ENCODE results near the gene PHF21B. TPM values are rescaled to one million over a fixed set of nuclear protein-coding genes. Genes with fewer than 3 reads are reported as not detected.

The PHF21B gene
- polyA plus RNA-seq, 4 donors: 0.09 to 0.16 TPM; not detected in 2

DNA sequence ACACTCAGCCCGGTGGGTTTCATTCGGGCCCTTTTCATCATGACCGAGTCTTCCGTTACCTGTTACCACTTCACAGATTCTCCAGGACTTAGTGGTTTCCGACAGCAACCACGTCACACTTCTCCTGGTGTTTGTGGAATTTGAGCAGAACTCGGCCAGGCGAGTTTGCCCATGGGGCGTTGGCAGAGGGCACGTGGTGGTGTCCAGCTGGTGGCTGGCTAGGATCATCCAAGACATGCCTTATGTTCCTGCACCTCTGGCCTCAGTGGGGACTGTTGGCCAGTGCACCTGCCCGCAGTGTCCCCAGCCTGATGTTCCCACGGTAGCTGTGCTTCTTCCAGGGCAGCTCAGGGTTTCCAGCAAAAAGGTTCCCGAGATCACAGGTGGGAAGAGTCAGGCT, 170.1 kb downstream of the PHF21B start:
- WGBS, 3 donors: 82 to 89% (median 89%) methylated on average over 13 of the region's 13 CpGs

DNA sequence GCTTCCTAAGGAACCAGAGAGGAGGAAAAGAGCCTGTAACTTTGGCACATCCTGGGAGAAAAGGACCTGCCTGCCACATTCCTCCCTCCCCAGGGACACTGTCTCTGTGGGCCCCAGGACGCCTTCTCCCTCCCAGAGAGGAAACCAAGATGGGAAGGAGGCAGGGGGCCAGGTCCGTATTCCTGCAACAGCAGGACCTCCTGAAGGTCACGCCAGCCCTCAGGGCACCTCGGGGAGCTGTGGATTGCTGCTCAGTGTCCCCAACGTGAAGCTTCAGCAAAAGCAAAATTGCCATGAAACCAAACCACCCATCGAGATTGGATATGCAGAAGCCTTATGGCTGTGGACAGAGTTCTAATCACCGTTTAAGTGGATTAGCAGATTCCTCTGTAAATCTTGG, 170.7 kb downstream of the PHF21B start:
- H3K27ac ChIP-seq (ENCODE audit: low read depth in 1 of 3, low read length in 2 of 3): no peak overlapping the region
- H3K9me3 ChIP-seq (ENCODE audit: control insufficient read depth in 2 of 2, insufficient read depth in 1 of 2, low read depth in 1 of 2, low read length in 1 of 2): peaks cover 0 to 3% of the 10 kb centered on the region in 2 donors
- no peak overlapping the region for H3K4me3 ChIP-seq (ENCODE audit: low read depth in 1 of 3, low read length in 3 of 3)
- no peaks in the 10 kb centered on the region for H3K27me3 ChIP-seq (ENCODE audit: control insufficient read depth in 3 of 3, insufficient read depth in 3 of 3, low read length in 3 of 3)
- no peaks in the 10 kb centered on the region for H3K4me1 ChIP-seq (ENCODE audit: control insufficient read depth in 3 of 3, insufficient read depth in 2 of 3, low read depth in 1 of 3, low read length in 2 of 3)
- FAIRE-seq (no peak), DNase-seq (no peak)
- 76 to 86% (median 83%) methylated on average over 6 to 7 of the region's 7 CpGs for WGBS, 3 donors
- H3K36me3 ChIP-seq (ENCODE audit: control insufficient read depth in 3 of 3, insufficient read depth in 2 of 3, low read depth in 1 of 3, low read length in 3 of 3): peaks cover 0 to 19% (median 0%) of the 10 kb centered on the region in 3 donors

More for the DNA sequence above, 170.1 kb downstream of the PHF21B start:
- Histone ChIP-seq H3K9me3 (ENCODE audit: control insufficient read depth in 2 of 2, insufficient read depth in 1 of 2, low read depth in 1 of 2, low read length in 1 of 2) (peaks cover 0 to 9% of the 10 kb centered on the region in 2 donors), H3K4me3 (ENCODE audit: low read depth in 1 of 3, low read length in 3 of 3) (no peak overlapping the region), H3K27ac (ENCODE audit: low read depth in 1 of 3, low read length in 2 of 3) (no peak overlapping the region), H3K27me3 (ENCODE audit: control insufficient read depth in 3 of 3, insufficient read depth in 3 of 3, low read length in 3 of 3) (no peaks in the 10 kb centered on the region), H3K4me1 (ENCODE audit: control insufficient read depth in 3 of 3, insufficient read depth in 2 of 3, low read depth in 1 of 3, low read length in 2 of 3) (no peaks in the 10 kb centered on the region), H3K36me3 (ENCODE audit: control insufficient read depth in 3 of 3, insufficient read depth in 2 of 3, low read depth in 1 of 3, low read length in 3 of 3) (peaks cover 0 to 19% (median 0%) of the 10 kb centered on the region in 3 donors)
- DNase-seq (no peak), FAIRE-seq (no peak)

DNA sequence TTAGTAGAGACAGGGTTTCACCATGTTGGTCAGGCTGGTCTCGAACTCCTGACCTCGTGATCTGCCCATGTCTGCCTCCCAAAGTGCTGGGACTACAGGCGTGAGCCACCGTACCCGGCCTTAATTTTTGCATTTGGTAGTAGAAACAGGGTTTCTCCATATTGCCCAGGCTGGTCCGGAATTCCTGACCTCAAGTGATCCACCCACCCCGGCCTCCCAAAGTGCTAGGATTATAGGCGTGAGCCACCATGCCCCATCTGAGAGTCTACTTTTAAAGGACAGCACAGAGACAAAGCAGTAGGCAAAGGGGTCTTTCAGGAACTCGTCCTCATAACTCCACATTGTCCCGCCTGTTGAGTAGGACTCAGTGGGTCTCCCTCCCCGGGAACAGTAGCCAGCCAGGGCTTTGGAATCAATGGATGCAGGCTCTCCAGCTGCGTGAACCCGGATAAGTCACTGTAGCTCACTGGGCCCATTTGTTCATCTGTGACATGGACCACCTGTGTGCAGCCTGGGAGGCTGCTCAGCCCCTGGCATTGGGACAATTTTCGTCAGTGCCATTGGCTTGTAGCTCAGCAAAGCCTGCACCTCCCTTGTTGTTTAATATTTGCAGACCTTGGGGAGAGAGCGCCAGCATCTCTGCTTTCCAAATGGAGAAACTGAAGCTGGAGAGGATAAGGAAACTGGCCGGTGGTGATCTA, 171.3 kb downstream of the PHF21B start:
- no peak for DNase-seq
- no peaks in the 10 kb centered on the region for H3K9me3 ChIP-seq (ENCODE audit: control insufficient read depth in 2 of 2, insufficient read depth in 1 of 2, low read depth in 1 of 2, low read length in 1 of 2)
- WGBS, 3 donors: 79 to 88% (median 84%) methylated on average over 16 of the region's 16 CpGs
- H3K27me3 ChIP-seq (ENCODE audit: control insufficient read depth in 3 of 3, insufficient read depth in 3 of 3, low read length in 3 of 3): no peaks in the 10 kb centered on the region
- H3K4me3 ChIP-seq (ENCODE audit: low read depth in 1 of 3, low read length in 3 of 3): no peak overlapping the region
- H3K4me1 ChIP-seq (ENCODE audit: control insufficient read depth in 3 of 3, insufficient read depth in 2 of 3, low read depth in 1 of 3, low read length in 2 of 3): no peaks in the 10 kb centered on the region
- H3K27ac ChIP-seq (ENCODE audit: low read depth in 1 of 3, low read length in 2 of 3): no peak overlapping the region
- no peak for FAIRE-seq
- H3K36me3 ChIP-seq (ENCODE audit: control insufficient read depth in 3 of 3, insufficient read depth in 2 of 3, low read depth in 1 of 3, low read length in 3 of 3): peaks cover 0 to 19% (median 0%) of the 10 kb centered on the region in 3 donors

DNA sequence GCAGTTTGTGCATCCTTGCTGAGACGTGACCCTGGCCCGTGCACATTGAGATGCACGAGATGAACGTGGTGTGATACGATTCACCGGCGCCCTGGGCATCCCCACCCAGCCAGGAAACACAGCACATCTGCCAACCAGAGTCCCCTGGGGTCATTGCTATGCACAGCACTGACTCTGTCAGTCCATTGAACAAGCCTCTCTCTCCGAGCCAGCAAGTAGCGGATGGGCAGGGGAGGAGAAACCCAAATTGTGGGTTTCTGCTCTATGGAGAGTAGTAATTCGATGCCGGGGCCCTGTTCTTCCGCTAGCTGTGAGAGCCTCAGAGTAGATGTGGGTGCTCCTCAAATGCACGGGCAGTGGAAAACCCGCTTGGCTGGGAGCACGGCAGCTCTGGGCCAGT, 172.3 kb downstream of the PHF21B start:
- no peak overlapping the region for H3K4me3 ChIP-seq (ENCODE audit: low read depth in 1 of 3, low read length in 3 of 3)
- no peak for FAIRE-seq
- peaks cover 0 to 2% of the 10 kb centered on the region in 2 donors for H3K9me3 ChIP-seq (ENCODE audit: control insufficient read depth in 2 of 2, insufficient read depth in 1 of 2, low read depth in 1 of 2, low read length in 1 of 2)
- H3K27me3 ChIP-seq (ENCODE audit: control insufficient read depth in 3 of 3, insufficient read depth in 3 of 3, low read length in 3 of 3): no peaks in the 10 kb centered on the region
- H3K36me3 ChIP-seq (ENCODE audit: control insufficient read depth in 3 of 3, insufficient read depth in 2 of 3, low read depth in 1 of 3, low read length in 3 of 3): peaks cover 0 to 19% (median 0%) of the 10 kb centered on the region in 3 donors
- no peak for DNase-seq
- no peaks in the 10 kb centered on the region for H3K4me1 ChIP-seq (ENCODE audit: control insufficient read depth in 3 of 3, insufficient read depth in 2 of 3, low read depth in 1 of 3, low read length in 2 of 3)
- 76 to 91% (median 91%) methylated on average over 15 of the region's 15 CpGs for WGBS, 3 donors
- no peak overlapping the region for H3K27ac ChIP-seq (ENCODE audit: low read depth in 1 of 3, low read length in 2 of 3)

DNA sequence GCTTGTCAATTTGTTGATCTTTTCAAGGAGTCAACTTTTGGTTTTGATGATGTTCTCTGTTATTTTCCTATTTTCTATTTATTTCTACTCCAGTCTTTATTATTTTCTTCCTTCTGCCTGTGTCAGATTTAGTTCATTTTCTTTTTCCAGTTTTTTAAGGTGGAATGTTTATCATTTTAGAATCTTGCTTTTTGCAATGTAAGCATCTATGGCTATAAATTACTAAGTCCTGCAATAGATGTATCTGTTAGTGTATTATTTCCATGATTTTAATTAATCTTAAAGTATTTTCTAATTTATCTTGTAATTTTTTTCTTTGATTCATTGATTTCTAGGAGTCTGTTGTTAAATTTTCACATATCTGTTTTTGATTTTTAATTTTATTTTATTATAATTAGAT, 175.7 kb downstream of the PHF21B start:
- peaks cover 0 to 8% of the 10 kb centered on the region in 2 donors for H3K9me3 ChIP-seq (ENCODE audit: control insufficient read depth in 2 of 2, insufficient read depth in 1 of 2, low read depth in 1 of 2, low read length in 1 of 2)
- H3K27me3 ChIP-seq (ENCODE audit: control insufficient read depth in 3 of 3, insufficient read depth in 3 of 3, low read length in 3 of 3): no peaks in the 10 kb centered on the region
- no peak for DNase-seq
- peaks cover 0 to 8% (median 0%) of the 10 kb centered on the region in 3 donors for H3K36me3 ChIP-seq (ENCODE audit: control insufficient read depth in 3 of 3, insufficient read depth in 2 of 3, low read depth in 1 of 3, low read length in 3 of 3)
- FAIRE-seq: no peak
- H3K27ac ChIP-seq (ENCODE audit: low read depth in 1 of 3, low read length in 2 of 3): no peak overlapping the region
- no peak overlapping the region for H3K4me3 ChIP-seq (ENCODE audit: low read depth in 1 of 3, low read length in 3 of 3)
- H3K4me1 ChIP-seq (ENCODE audit: control insufficient read depth in 3 of 3, insufficient read depth in 2 of 3, low read depth in 1 of 3, low read length in 2 of 3): no peaks in the 10 kb centered on the region

DNA sequence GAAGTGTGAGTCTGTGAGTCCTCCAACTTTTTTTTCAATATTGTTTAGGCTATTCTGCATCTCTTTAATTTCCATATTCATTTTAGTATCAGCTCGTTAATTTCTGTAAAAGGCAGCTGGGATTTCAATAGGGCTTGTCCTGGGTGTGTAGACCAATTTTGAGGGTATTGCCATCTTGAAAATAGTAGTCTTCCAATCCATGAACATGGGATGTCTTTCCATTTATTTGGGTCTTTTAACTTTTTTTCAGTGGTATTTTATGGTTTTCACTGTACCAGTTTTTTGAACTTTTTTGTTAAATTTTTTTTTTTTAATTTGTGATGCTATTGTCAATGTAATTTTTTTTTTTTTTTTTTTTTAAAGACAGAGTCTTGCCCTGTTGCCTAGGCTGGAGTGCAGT, 177.9 kb downstream of the PHF21B start:
- H3K36me3 ChIP-seq (ENCODE audit: control insufficient read depth in 3 of 3, insufficient read depth in 2 of 3, low read depth in 1 of 3, low read length in 3 of 3): no peaks in the 10 kb centered on the region
- H3K9me3 ChIP-seq (ENCODE audit: control insufficient read depth in 2 of 2, insufficient read depth in 1 of 2, low read depth in 1 of 2, low read length in 1 of 2): peaks cover 0 to 8% of the 10 kb centered on the region in 2 donors
- H3K27ac ChIP-seq (ENCODE audit: low read depth in 1 of 3, low read length in 2 of 3): no peak overlapping the region
- H3K27me3 ChIP-seq (ENCODE audit: control insufficient read depth in 3 of 3, insufficient read depth in 3 of 3, low read length in 3 of 3): no peaks in the 10 kb centered on the region
- no peak for FAIRE-seq
- no peak for DNase-seq
- 68 to 89% (median 74%) methylated on average over 1 of the region's 1 CpG for WGBS, 3 donors
- no peaks in the 10 kb centered on the region for H3K4me1 ChIP-seq (ENCODE audit: control insufficient read depth in 3 of 3, insufficient read depth in 2 of 3, low read depth in 1 of 3, low read length in 2 of 3)
- no peak overlapping the region for H3K4me3 ChIP-seq (ENCODE audit: low read depth in 1 of 3, low read length in 3 of 3)

Other genes with a start within 250 kb of the PHF21B start
- 10 to 100 TPM; 15.7 to 38.7 (median 19.1) TPM for gene NUP50, start 153.9 kb upstream of the PHF21B start, polyA plus RNA-seq
- gene KIAA0930, start 230.9 kb upstream of the PHF21B start, polyA plus RNA-seq: 10 to 100 TPM; 19.3 to 29.0 (median 26.0) TPM

Measured in small intestine (tissue), 7 donors.